GM18499 (cell line): ENCODE data around the gene C1orf167.

Experiments
- ATAC-seq: cut with Tn5 transposase; IDR thresholded peaks from one replicate; pipeline ENCODE4 v1.9.1; 2021; ENCODE audit warnings: moderate number of reproducible peaks; ENCODE audit not compliant: insufficient read depth, unreplicated experiment

The C1orf167 gene

GRCh38 chr1:11735854-11736745 lies 25.9 kb upstream of the C1orf167 start, which contains the start of gene AGTRAP:
AGTRAP (plus strand) TSS chr1:11736136; CDS start chr1:11736209, 73 bp downstream.
- no peak for ATAC-seq

- ATAC-seq = no peak
Measured at GRCh38 chr1:11736746-11737639, 25.0 kb upstream of the C1orf167 start.

GRCh38 chr1:11738096-11738495 lies 23.9 kb upstream of the C1orf167 start:
- ATAC-seq = no peak

GRCh38 chr1:11738783-11739182 lies 23.2 kb upstream of the C1orf167 start:
- ATAC-seq = no peak

GRCh38 chr1:11740258-11741192 lies 21.5 kb upstream of the C1orf167 start:
- ATAC-seq = no peak

- no peak for ATAC-seq
Measured at GRCh38 chr1:11741482-11741881, 20.5 kb upstream of the C1orf167 start.

GRCh38 chr1:11741919-11742558 lies 20.0 kb upstream of the C1orf167 start:
- no peak for ATAC-seq

GRCh38 chr1:11744287-11744686 lies 17.7 kb upstream of the C1orf167 start:
- no peak for ATAC-seq

- no peak for ATAC-seq
Measured at GRCh38 chr1:11746092-11746491, 15.9 kb upstream of the C1orf167 start.

GRCh38 chr1:11746795-11747487 lies 15.1 kb upstream of the C1orf167 start:
- no peak for ATAC-seq

GRCh38 chr1:11748294-11749202 lies 13.4 kb upstream of the C1orf167 start:
- ATAC-seq = no peak

GRCh38 chr1:11749203-11749689 lies 12.7 kb upstream of the C1orf167 start:
- ATAC-seq = no peak

- no peak for ATAC-seq
Measured at GRCh38 chr1:11749996-11750395, 12.0 kb upstream of the C1orf167 start.

GRCh38 chr1:11751087-11751486 lies 10.9 kb upstream of the C1orf167 start:
- ATAC-seq = no peak

- no peak for ATAC-seq
Measured at GRCh38 chr1:11752359-11753088, 9.5 kb upstream of the C1orf167 start.

- ATAC-seq = no peak
Measured at GRCh38 chr1:11753555-11754208, 8.3 kb upstream of the C1orf167 start.

- ATAC-seq = no peak
Measured at GRCh38 chr1:11757047-11757446, 4.9 kb upstream of the C1orf167 start.
